Mesendoderm (in vitro differentiated cells): Measurements from ENCODE around the gene SLC4A5.

Experiments used
- DNase-seq: peaks from one replicate; pipeline ENCODE4 v3.0.0; 2013
- H2AK5ac ChIP-seq: 2 replicates; pipeline ENCODE4 v1.6.1; 2013; ENCODE audit warnings: low read length, inconsistent platforms
- H2BK120ac ChIP-seq: 2 replicates; pipeline ENCODE4 v1.6.1; 2013; ENCODE audit warnings: low read depth, mild to moderate bottlenecking, low read length, moderate library complexity, mixed read lengths
- H2BK15ac ChIP-seq: replicated peaks from 2 replicates; pipeline ENCODE4 v1.6.1; 2013; ENCODE audit warnings: low read depth, mild to moderate bottlenecking, moderate library complexity
- H2BK5ac ChIP-seq: 2 replicates; pipeline ENCODE4 v1.6.1; 2013; ENCODE audit warnings: low read length, inconsistent platforms
- H3K18ac ChIP-seq: 2 replicates; pipeline ENCODE4 v1.6.1; 2013; ENCODE audit warnings: mild to moderate bottlenecking, low read length, mixed read lengths
- H3K23ac ChIP-seq: one replicate; pipeline ENCODE4 v1.6.1; 2013; ENCODE audit warnings: low read length
- H3K27ac ChIP-seq: 2 replicates; pipeline ENCODE4 v1.5.1; 2013; ENCODE audit warnings: low read depth, mild to moderate bottlenecking, inconsistent platforms, low read length, moderate library complexity
- H3K27me3 ChIP-seq: 2 replicates; pipeline ENCODE4 v1.6.1; 2013; ENCODE audit warnings: low read length, control low read depth, mild to moderate bottlenecking, inconsistent platforms; ENCODE audit not compliant: insufficient read depth, poor library complexity
- H3K36me3 ChIP-seq: 2 replicates; pipeline ENCODE4 v1.6.1; 2013; ENCODE audit warnings: low read length, inconsistent platforms; ENCODE audit not compliant: control insufficient read depth, insufficient read depth
- H3K4ac ChIP-seq: one replicate; pipeline ENCODE4 v1.6.1; 2013; ENCODE audit warnings: low read depth, mild to moderate bottlenecking, low read length, moderate library complexity
- H3K4me1 ChIP-seq: 2 replicates; pipeline ENCODE4 v1.6.1; 2013; ENCODE audit warnings: low read depth, low read length, inconsistent platforms; ENCODE audit not compliant: control insufficient read depth
- H3K4me2 ChIP-seq: 2 replicates; pipeline ENCODE4 v1.6.1; 2013; ENCODE audit warnings: low read length
- H3K4me3 ChIP-seq: 2 replicates; pipeline ENCODE4 v1.5.1; 2013; ENCODE audit warnings: mild to moderate bottlenecking, low read length
- H3K56ac ChIP-seq: one replicate; pipeline ENCODE4 v1.6.1; 2013; ENCODE audit warnings: low read length
- H3K79me1 ChIP-seq: 2 replicates; pipeline ENCODE4 v1.6.1; 2013; ENCODE audit warnings: low read length, inconsistent platforms
- H3K79me2 ChIP-seq: 2 replicates; pipeline ENCODE4 v1.6.1; 2013; ENCODE audit warnings: mild to moderate bottlenecking, low read length; ENCODE audit not compliant: control insufficient read depth, insufficient read depth
- H3K9ac ChIP-seq: 2 replicates; pipeline ENCODE4 v1.6.1; 2013; ENCODE audit warnings: low read length, inconsistent platforms
- H4K5ac ChIP-seq: one replicate; pipeline ENCODE4 v1.6.1; 2013; ENCODE audit warnings: low read length
- H4K8ac ChIP-seq: one replicate; pipeline ENCODE4 v1.6.1; 2013; ENCODE audit warnings: low read depth, mild to moderate bottlenecking, control low read depth, low read length, moderate library complexity
- WGBS: extraction: QIAGEN DNeasy Blood & Tissue Kit; methylation state at CpG from one replicate; pipeline ENCODE4 v1.1.7; 2013; ENCODE audit warnings: low lambda C conversion rate, missing lambda C conversion rate; ENCODE audit not compliant: insufficient coverage; ENCODE audit errors: extremely low coverage; 5-methylcytosine and 5-hydroxymethylcytosine counted together

The SLC4A5 gene

DNA sequence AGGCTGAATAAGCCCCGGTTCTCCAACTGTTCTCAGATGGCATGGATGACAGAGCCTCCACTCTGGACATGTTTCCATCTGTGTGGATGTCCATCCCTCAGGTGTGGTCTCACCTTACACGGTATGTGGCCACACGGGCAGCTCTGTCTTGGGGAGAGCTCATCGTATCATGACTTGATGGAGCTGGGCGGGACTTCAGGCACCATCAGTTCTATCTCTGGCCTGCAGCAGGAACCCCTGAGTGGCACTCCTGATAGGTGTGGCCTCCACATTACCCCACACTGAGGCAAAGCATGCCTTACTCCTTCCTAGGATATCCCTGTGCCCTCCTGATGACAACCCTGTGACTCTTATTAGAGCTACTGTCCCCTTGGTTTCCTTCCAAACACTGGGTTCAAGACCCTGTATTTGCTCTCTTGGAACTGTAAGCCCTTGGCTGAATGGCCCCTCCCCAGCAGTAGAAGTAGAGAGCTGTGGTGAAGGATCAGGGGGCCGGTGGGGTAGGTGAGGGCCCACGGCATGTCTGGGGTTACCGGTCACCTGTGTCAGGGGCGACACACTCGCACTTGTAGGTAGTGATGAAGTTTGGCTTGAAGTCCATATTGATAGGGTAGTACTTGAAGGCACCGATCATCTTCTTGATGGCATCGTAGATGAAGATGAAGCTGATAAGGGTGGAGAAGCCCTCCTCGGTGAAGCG is 96.6 kb downstream of the SLC4A5 start:
- Histone ChIP-seq H3K56ac (no peak overlapping the region), H3K79me1 (no peaks in the 10 kb centered on the region), H3K4me2 (no peak overlapping the region), H3K27ac (no peak overlapping the region), H3K79me2 (no peaks in the 10 kb centered on the region), H3K4me3 (no peak overlapping the region), H2BK5ac (no peak overlapping the region), H4K8ac (no peak overlapping the region), H3K23ac (no peak overlapping the region), H3K4ac (no peak overlapping the region), H3K4me1 (no peaks in the 10 kb centered on the region), H2BK120ac (no peak overlapping the region), H2BK15ac (no peak overlapping the region), H4K5ac (no peak overlapping the region), H3K9ac (no peak overlapping the region), H3K36me3 (no peaks in the 10 kb centered on the region), H3K18ac (no peak overlapping the region), H2AK5ac (no peak overlapping the region), H3K27me3 (no peaks in the 10 kb centered on the region)
- WGBS, result no CpG with 5 or more reads among the region's 14 CpGs
- DNase-seq, result no peak

GRCh38 chr2:74244286-74244685 is 98.9 kb downstream of the SLC4A5 start:
- Histone ChIP-seq H2BK120ac (no peak overlapping the region), H3K9ac (no peak overlapping the region), H2BK15ac (no peak overlapping the region), H2AK5ac (no peak overlapping the region), H3K4me3 (no peak overlapping the region), H3K79me2 (no peaks in the 10 kb centered on the region), H3K4me2 (no peak overlapping the region), H3K56ac (no peak overlapping the region), H3K27me3 (no peaks in the 10 kb centered on the region), H3K4ac (no peak overlapping the region), H3K79me1 (no peaks in the 10 kb centered on the region), H3K27ac (no peak overlapping the region), H3K18ac (no peak overlapping the region), H4K5ac (no peak overlapping the region), H3K36me3 (no peaks in the 10 kb centered on the region), H4K8ac (no peak overlapping the region), H3K4me1 (no peaks in the 10 kb centered on the region), H2BK5ac (no peak overlapping the region), H3K23ac (no peak overlapping the region)
- DNase-seq, result no peak
- no CpG with 5 or more reads among the region's 3 CpGs for WGBS

- Histone ChIP-seq H3K27ac (no peak overlapping the region), H3K4me3 (no peak overlapping the region), H2AK5ac (no peak overlapping the region), H4K8ac (no peak overlapping the region), H3K9ac (no peak overlapping the region), H3K4me1 (no peaks in the 10 kb centered on the region), H3K4me2 (no peak overlapping the region), H3K4ac (no peak overlapping the region), H3K56ac (no peak overlapping the region), H2BK15ac (no peak overlapping the region), H3K27me3 (no peaks in the 10 kb centered on the region), H3K36me3 (no peaks in the 10 kb centered on the region), H2BK5ac (no peak overlapping the region), H3K18ac (no peak overlapping the region), H3K23ac (no peak overlapping the region), H4K5ac (no peak overlapping the region), H3K79me2 (no peaks in the 10 kb centered on the region), H3K79me1 (no peaks in the 10 kb centered on the region), H2BK120ac (no peak overlapping the region)
- no peak for DNase-seq
- no CpG with 5 or more reads among the region's 7 CpGs for WGBS
Observed at GRCh38 chr2:74242354-74243071, 100.7 kb downstream of the SLC4A5 start.

- Histone ChIP-seq H3K18ac (no peak overlapping the region), H3K79me1 (no peaks in the 10 kb centered on the region), H3K4me1 (no peaks in the 10 kb centered on the region), H4K8ac (no peak overlapping the region), H3K4ac (no peak overlapping the region), H2AK5ac (no peak overlapping the region), H3K56ac (no peak overlapping the region), H3K4me3 (no peak overlapping the region), H4K5ac (no peak overlapping the region), H3K27me3 (no peaks in the 10 kb centered on the region), H3K23ac (no peak overlapping the region), H3K4me2 (no peak overlapping the region), H3K36me3 (no peaks in the 10 kb centered on the region), H3K79me2 (no peaks in the 10 kb centered on the region), H3K9ac (no peak overlapping the region), H2BK15ac (no peak overlapping the region), H3K27ac (no peak overlapping the region), H2BK5ac (no peak overlapping the region), H2BK120ac (no peak overlapping the region)
- no peak for DNase-seq
- no CpG with 5 or more reads among the region's 7 CpGs for WGBS
Observed at GRCh38 chr2:74239346-74239745, 103.9 kb downstream of the SLC4A5 start.

DNA sequence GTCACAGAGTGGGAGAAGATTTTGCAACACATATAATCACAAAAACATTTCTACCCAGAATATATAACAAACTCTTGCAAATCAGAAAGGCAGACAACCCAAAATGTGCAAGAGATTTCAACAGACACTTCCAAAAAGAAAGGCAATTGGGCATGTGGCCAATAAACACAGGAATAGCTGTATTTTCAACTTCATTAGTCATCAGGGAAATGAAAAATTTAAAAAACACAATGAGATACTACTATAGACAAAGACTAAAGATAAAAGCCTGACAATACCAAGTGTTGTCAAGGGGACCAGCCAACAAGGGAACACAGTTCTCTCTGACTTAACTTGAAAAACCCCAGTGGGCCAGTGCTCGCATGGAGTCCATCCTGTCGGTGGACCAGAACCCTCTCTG is 104.3 kb downstream of the SLC4A5 start:
- no peak for DNase-seq
- Histone ChIP-seq H3K56ac (no peak overlapping the region), H2BK15ac (no peak overlapping the region), H2BK120ac (no peak overlapping the region), H3K36me3 (no peaks in the 10 kb centered on the region), H3K27me3 (no peaks in the 10 kb centered on the region), H3K9ac (no peak overlapping the region), H4K5ac (no peak overlapping the region), H3K4me1 (no peaks in the 10 kb centered on the region), H3K79me1 (no peaks in the 10 kb centered on the region), H3K23ac (no peak overlapping the region), H3K4ac (no peak overlapping the region), H3K18ac (no peak overlapping the region), H3K4me3 (no peak overlapping the region), H2AK5ac (no peak overlapping the region), H2BK5ac (no peak overlapping the region), H4K8ac (no peak overlapping the region), H3K79me2 (no peaks in the 10 kb centered on the region), H3K27ac (no peak overlapping the region), H3K4me2 (no peak overlapping the region)
- WGBS, result no CpG with 5 or more reads among the region's 2 CpGs
